HuH-7 (cell line): Measurements from ENCODE around the gene CAMK1.
"Not testable (repeated sequence)": the region's sequence is repeated elsewhere in the genome, so short reads cannot be mapped to it uniquely, and the experiment has no call there.

ENCODE experiments used
- DNase-seq: peaks from one replicate; pipeline ENCODE4 v3.0.0; 2011; ENCODE audit warnings: low spot score

Gene CAMK1

GRCh38 chr3:9776896-9777693 is 7.3 kb upstream of the CAMK1 start:
- DNase-seq = no peak

GRCh38 chr3:9771007-9771406 is 1.3 kb upstream of the CAMK1 start:
- DNase-seq = not testable (repeated sequence)

- peak; percentile 90 for DNase-seq
Observed at GRCh38 chr3:9770276-9770812, 597 bp upstream of the CAMK1 start.

GRCh38 chr3:9769012-9769411 is 735 bp downstream of the CAMK1 start:
- no peak for DNase-seq

- DNase-seq = no peak
Observed at GRCh38 chr3:9768141-9768775, 1.5 kb downstream of the CAMK1 start.

GRCh38 chr3:9767418-9767817 is 2.3 kb downstream of the CAMK1 start:
- DNase-seq = no peak

GRCh38 chr3:9765865-9766264 is 3.9 kb downstream of the CAMK1 start:
- DNase-seq = no peak

GRCh38 chr3:9762871-9763270 is 6.9 kb downstream of the CAMK1 start:
- no peak for DNase-seq

- DNase-seq = no peak
Observed at GRCh38 chr3:9761919-9762318, 7.8 kb downstream of the CAMK1 start.

- DNase-seq = no peak
Observed at GRCh38 chr3:9760779-9761505, 8.8 kb downstream of the CAMK1 start.

- DNase-seq = no peak
Observed at GRCh38 chr3:9757427-9757826, 12.3 kb downstream of the CAMK1 start.

GRCh38 chr3:9754678-9755077 is 15.1 kb downstream of the CAMK1 start:
- no peak for DNase-seq

- peak; percentile 66 for DNase-seq
Observed at GRCh38 chr3:9750556-9751411, 19.0 kb downstream of the CAMK1 start.

- DNase-seq = peak; percentile 100
Observed at GRCh38 chr3:9749645-9750555, 19.8 kb downstream of the CAMK1 start, which contains the start of gene OGG1. OGG1 (plus strand) TSS chr3:9749952; CDS start chr3:9750287, 335 bp downstream.

GRCh38 chr3:9749296-9749644 is 20.5 kb downstream of the CAMK1 start:
- DNase-seq = peak; percentile 44

GRCh38 chr3:9748031-9748430 is 21.7 kb downstream of the CAMK1 start:
- no peak for DNase-seq

GRCh38 chr3:9747267-9747666 is 22.5 kb downstream of the CAMK1 start:
- DNase-seq = no peak

- DNase-seq = no peak
Observed at GRCh38 chr3:9746330-9746729, 23.4 kb downstream of the CAMK1 start.

- DNase-seq = no peak
Observed at GRCh38 chr3:9745521-9745920, 24.2 kb downstream of the CAMK1 start.

GRCh38 chr3:9744162-9744561 is 25.6 kb downstream of the CAMK1 start:
- no peak for DNase-seq

GRCh38 chr3:9743548-9743947 is 26.2 kb downstream of the CAMK1 start:
- no peak for DNase-seq
